Skeletal muscle tissue (tissue), 4 donors: ENCODE results near the gene ABCC9. TPM values are rescaled to one million over a fixed set of nuclear protein-coding genes. Genes with fewer than 3 reads are reported as not detected.
A peak's percentile ranks its signal among the peaks of the same experiment; 100 is the strongest.
"Not testable (repeated sequence)": the region's sequence is repeated elsewhere in the genome, so short reads cannot be mapped to it uniquely, and the experiment has no call there.

ENCODE experiments used
- H3K27ac ChIP-seq: one replicate; pipeline ENCODE4 v1.7.0; 2013; ENCODE audit warnings: mild to moderate bottlenecking, low read depth, low read length, inconsistent platforms
- H3K27me3 ChIP-seq, 3 donors: one replicate each; pipeline ENCODE4 v1.7.0; 2013; ENCODE audit warnings: low read length in 3 of 3; ENCODE audit not compliant: control insufficient read depth in 3 of 3, insufficient read depth in 3 of 3
- H3K36me3 ChIP-seq, 3 donors: one replicate each; pipeline ENCODE4 v1.7.0; 2013; ENCODE audit warnings: low read length in 3 of 3; ENCODE audit not compliant: control insufficient read depth in 3 of 3, insufficient read depth in 3 of 3
- H3K4me1 ChIP-seq, 3 donors: one replicate each; pipeline ENCODE4 v1.7.0; 2013; ENCODE audit warnings: low read length in 3 of 3, mild to moderate bottlenecking in 3 of 3; ENCODE audit not compliant: control insufficient read depth in 3 of 3, insufficient read depth in 3 of 3
- H3K4me3 ChIP-seq, 3 donors: one replicate each; pipeline ENCODE4 v1.7.0; 2013; ENCODE audit warnings: low read length in 3 of 3
- H3K9ac ChIP-seq, 3 donors: one replicate each; pipeline ENCODE4 v1.7.0; 2013; ENCODE audit warnings: low read length in 3 of 3, mild to moderate bottlenecking in 3 of 3, moderate library complexity in 2 of 3, low read depth in 1 of 3
- H3K9me3 ChIP-seq, 3 donors: one replicate each; pipeline ENCODE4 v1.7.0; 2013; ENCODE audit warnings: low read length in 3 of 3; ENCODE audit not compliant: control insufficient read depth in 3 of 3
- total RNA-seq: library from RNA; depleted of rRNA; stranded (reverse); fragments of >200 nt; gene quantifications from one replicate; pipeline ENCODE4 v1.2.3, GENCODE V29; 2014
- donor health status: Osteomylitis.

The ABCC9 gene
- total RNA-seq, 1 donor from 2014 or later: 111 TPM

DNA sequence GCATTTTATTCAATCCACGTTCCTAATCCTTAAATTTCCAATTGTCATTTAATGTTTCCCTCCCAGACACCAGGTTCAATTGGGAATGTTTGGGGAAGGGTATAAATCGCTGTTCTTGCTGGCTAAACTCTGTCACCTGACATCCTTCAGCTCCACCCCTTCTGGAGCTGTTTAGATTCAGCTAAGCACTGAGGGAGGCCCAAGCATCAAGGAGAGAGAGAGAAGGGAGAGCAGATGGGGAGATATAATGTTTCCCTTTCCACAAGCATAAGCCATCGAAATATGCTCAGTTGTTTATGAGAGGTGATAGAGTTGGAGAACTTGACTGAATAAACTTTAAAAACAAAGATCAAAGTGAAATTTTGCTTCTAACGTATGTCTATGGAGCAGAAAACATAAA lies 1.8 kb downstream of the ABCC9 start:
- H3K27me3 ChIP-seq: no peaks in the 10 kb centered on the region
- no peaks in the 10 kb centered on the region for H3K9me3 ChIP-seq
- peaks cover 9 to 14% (median 11%) of the 10 kb centered on the region in 3 donors for H3K4me1 ChIP-seq
- peaks cover 3 to 10% (median 5%) of the 10 kb centered on the region in 3 donors for H3K36me3 ChIP-seq
- H3K4me3 ChIP-seq: peak overlapping the region; percentile 71 to 84 (median 80)
- peak overlapping the region; percentile 92 for H3K27ac ChIP-seq
- H3K9ac ChIP-seq: peak overlapping the region; percentile 82 to 95 (median 90)

DNA sequence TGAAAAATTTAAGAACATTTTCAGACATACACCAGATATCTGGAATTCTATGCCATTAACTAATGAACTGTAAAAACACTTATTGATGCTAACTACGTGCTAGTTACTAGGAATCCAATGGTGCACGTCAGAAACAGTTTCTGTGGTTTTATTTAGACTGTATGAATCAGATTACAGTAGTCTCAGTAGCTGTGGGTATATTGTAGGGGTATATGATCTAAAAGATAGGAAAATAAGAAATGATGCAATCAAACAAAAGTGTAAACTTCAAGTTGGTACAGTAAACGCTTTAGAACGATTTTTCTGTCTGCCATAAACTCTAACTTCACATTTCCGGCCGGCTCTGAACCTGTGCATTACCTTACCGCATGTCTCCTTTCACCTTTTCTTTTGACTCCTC lies 2.3 kb downstream of the ABCC9 start:
- peak overlapping the region; percentile 71 to 84 (median 80) for H3K4me3 ChIP-seq
- H3K9ac ChIP-seq: peak overlapping the region in 1 of 3 donors; percentile 95
- H3K27ac ChIP-seq: peak overlapping the region; percentile 92
- peaks cover 9 to 14% (median 11%) of the 10 kb centered on the region in 3 donors for H3K4me1 ChIP-seq
- H3K27me3 ChIP-seq: no peaks in the 10 kb centered on the region
- no peaks in the 10 kb centered on the region for H3K9me3 ChIP-seq
- H3K36me3 ChIP-seq: peaks cover 3 to 10% (median 5%) of the 10 kb centered on the region in 3 donors

DNA sequence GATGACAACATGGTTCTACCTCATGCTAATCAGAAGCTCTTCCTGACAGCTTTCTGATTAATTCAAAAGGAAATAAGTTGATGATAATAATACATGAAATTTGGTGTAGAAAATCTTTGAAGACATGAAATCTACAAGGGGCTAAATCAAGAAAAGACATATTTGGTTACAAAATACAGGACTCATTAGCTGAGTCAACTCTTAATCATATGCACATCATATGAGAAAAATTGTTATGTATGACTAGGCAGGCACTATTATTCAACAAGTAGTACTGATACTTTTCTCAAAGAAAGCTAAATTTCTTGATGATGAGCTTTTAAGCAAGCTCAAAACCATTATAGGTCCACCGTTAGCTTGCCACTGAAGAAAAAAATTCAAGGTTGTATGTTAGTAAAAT lies 7.1 kb downstream of the ABCC9 start:
- Histone ChIP-seq H3K9ac (no peak overlapping the region), H3K27me3 (no peaks in the 10 kb centered on the region), H3K4me1 (peaks cover 6 to 8% (median 7%) of the 10 kb centered on the region in 3 donors), H3K9me3 (no peaks in the 10 kb centered on the region), H3K36me3 (peaks cover 3 to 24% (median 22%) of the 10 kb centered on the region in 3 donors), H3K27ac (no peak overlapping the region), H3K4me3 (no peak overlapping the region)

DNA sequence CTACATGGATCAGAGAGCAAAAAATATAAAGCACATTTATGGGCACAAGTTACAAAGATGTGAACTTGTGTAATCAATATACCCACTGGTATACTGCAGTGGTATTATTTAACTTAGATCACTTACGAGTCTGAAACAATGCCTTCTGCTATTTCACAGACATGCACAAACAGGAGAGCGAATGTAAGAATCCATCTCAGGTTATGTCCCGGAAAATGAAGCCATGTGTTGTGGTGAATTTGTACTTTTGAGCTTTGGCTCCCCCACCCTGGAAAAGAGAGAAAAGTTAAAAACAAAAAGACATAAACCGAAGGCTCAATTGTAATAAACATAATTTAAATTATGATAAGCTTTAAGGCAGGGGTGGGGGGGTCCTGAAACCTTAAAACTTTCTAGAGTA lies 7.6 kb downstream of the ABCC9 start:
- H3K4me3 ChIP-seq: no peak overlapping the region
- peaks cover 3 to 24% (median 22%) of the 10 kb centered on the region in 3 donors for H3K36me3 ChIP-seq
- no peak overlapping the region for H3K27ac ChIP-seq

DNA sequence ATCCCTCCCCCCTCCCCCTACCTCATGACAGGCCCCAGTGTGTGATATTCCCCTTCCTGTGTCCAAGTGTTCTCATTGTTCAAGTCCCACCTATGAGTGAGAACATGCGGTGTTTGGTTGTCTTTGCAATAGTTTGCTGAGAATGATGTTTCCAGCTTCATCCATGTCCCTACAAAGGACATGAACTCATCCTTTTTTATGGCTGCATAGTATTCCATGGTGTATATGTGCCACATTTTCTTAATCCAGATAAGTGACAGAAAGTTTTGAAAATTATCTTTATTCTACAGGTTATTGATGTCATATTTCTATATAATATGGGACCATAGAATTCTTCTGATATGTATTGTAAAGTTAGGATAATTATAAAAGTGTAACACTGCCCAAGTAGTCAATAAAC lies 11.3 kb downstream of the ABCC9 start:
- not testable (repeated sequence) for H3K27ac ChIP-seq, H3K4me3 ChIP-seq, H3K9ac ChIP-seq, H3K9me3 ChIP-seq, H3K4me1 ChIP-seq, H3K27me3 ChIP-seq
- H3K36me3 ChIP-seq: peaks cover 0 to 35% (median 25%) of the 10 kb centered on the region in 3 donors

More for the DNA sequence above, 7.6 kb downstream of the ABCC9 start:
- Histone ChIP-seq H3K27me3 (no peaks in the 10 kb centered on the region), H3K9ac (no peak overlapping the region), H3K9me3 (no peaks in the 10 kb centered on the region), H3K4me1 (peaks cover under 1 to 3% (median 2%) of the 10 kb centered on the region in 3 donors)

DNA sequence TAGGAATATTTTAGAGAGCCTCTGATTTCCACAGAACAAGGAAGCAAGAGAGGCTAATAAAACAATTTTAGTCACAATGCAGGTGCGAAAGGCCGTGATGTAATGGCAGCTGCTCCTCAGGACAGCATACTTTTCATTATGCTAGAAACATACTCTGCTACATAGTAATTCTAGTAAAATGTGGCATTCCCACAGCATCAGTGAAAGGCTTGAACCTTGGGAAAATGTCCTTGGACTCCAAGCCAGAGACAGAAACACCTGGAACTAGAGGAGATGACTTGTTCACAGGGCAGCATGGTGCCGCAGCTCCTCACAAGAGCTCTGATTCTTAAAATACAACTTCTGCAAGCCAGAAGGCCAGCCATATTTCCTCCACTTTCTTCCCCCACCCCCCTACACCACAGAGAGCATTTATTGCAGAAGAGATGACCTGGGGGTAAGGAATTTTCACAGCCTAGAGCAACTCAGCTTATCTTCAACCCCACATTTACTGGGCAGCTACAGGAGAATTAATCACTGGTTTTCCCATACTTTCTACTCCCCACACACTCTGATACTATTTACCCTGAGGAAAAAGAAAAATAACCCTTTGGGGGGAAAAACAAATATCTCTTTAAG lies 15.8 kb downstream of the ABCC9 start:
- Histone ChIP-seq H3K36me3 (peaks cover 0 to 23% (median 8%) of the 10 kb centered on the region in 3 donors), H3K9me3 (no peaks in the 10 kb centered on the region), H3K27me3 (no peaks in the 10 kb centered on the region), H3K4me3 (no peak overlapping the region), H3K27ac (no peak overlapping the region), H3K9ac (no peak overlapping the region), H3K4me1 (peaks cover 0 to 2% (median 0%) of the 10 kb centered on the region in 3 donors)

GRCh38 chr12:21921436-21921835 lies 19.8 kb downstream of the ABCC9 start:
- Histone ChIP-seq H3K4me1 (peaks cover 0 to 2% (median 0%) of the 10 kb centered on the region in 3 donors), H3K27me3 (no peaks in the 10 kb centered on the region), H3K4me3 (no peak overlapping the region), H3K9ac (no peak overlapping the region), H3K9me3 (no peaks in the 10 kb centered on the region), H3K36me3 (peaks cover 0 to 15% (median 7%) of the 10 kb centered on the region in 3 donors), H3K27ac (no peak overlapping the region)

DNA sequence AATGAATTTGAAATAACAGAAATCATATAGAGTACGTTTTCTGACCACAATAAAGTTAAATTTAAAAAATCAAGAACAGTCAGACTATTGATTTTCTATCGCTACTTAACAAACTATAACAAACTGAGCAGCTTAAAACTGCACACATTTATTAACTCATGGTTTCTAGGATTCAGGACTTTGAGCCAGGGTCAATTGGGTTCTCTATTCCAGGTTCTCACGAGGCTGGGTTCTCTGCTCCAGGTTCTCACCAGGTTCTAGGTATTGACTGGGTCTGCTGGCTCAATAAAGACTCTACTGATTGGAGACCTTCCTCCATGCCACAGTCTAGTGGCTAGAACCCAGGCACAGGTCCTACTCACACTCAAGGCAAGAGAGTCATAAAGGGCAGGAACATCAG lies 22.8 kb downstream of the ABCC9 start:
- Histone ChIP-seq H3K4me1 (peaks cover 0 to 2% (median 0%) of the 10 kb centered on the region in 3 donors), H3K9ac (no peak overlapping the region), H3K36me3 (peaks cover 0 to 3% (median 3%) of the 10 kb centered on the region in 3 donors), H3K27me3 (no peaks in the 10 kb centered on the region), H3K27ac (no peak overlapping the region), H3K9me3 (no peaks in the 10 kb centered on the region), H3K4me3 (no peak overlapping the region)

DNA sequence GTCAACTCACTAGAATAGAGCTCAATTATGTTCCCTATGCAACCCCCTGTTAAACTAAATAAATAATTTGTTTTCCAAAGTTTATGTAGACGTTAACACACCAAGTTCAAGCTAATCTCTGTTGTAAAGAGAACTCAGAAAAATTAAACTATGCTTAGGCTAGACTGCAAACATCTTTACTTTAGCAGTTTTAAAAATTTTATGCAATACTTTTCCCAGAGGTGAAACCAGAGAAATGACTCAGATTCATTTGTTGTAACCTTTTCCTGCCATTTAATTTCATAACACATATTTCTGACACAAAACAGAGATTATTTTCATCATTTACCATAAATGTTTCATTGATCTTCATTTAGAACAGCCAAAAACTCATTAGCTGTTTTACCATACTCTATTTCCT lies 27.4 kb downstream of the ABCC9 start:
- no peaks in the 10 kb centered on the region for H3K4me1 ChIP-seq
- H3K27ac ChIP-seq: no peak overlapping the region
- H3K9ac ChIP-seq: no peak overlapping the region
- H3K9me3 ChIP-seq: no peaks in the 10 kb centered on the region
- H3K27me3 ChIP-seq: no peaks in the 10 kb centered on the region
- peaks cover 0 to 11% (median 6%) of the 10 kb centered on the region in 3 donors for H3K36me3 ChIP-seq
- H3K4me3 ChIP-seq: no peak overlapping the region

DNA sequence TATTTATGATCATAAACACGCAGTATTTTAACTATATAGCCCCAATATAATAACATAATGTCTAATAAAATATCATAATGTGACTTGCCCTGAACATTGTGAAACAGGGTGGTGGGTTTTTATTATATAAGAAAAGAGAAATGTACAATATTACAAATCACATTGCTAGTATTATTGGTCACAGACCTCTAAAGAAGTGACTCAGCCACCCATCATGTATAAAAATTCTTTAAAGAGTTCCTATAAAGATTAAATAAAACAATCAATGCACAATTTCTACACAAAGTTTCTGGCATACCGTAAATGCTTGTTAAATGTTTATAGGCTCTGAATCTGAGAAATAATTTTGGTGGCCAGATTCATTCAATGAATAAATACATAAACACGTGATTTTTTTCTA lies 28.9 kb downstream of the ABCC9 start:
- no peaks in the 10 kb centered on the region for H3K4me1 ChIP-seq
- H3K9me3 ChIP-seq: no peaks in the 10 kb centered on the region
- no peaks in the 10 kb centered on the region for H3K27me3 ChIP-seq
- no peak overlapping the region for H3K27ac ChIP-seq
- H3K4me3 ChIP-seq: no peak overlapping the region
- H3K36me3 ChIP-seq: peaks cover 0 to 15% (median 8%) of the 10 kb centered on the region in 3 donors
- no peak overlapping the region for H3K9ac ChIP-seq
